Measurements from ENCODE around the gene EXOSC2. TPM values are rescaled to one million over a fixed set of nuclear protein-coding genes. Genes with fewer than 3 reads are reported as not detected.

Gene EXOSC2
- total and polyA plus RNA-seq, 2 of the 4 experiments (the other 2 are of a cell fraction), result 27.0 to 48.6 TPM

GRCh38 chr9:130664251-130665028, 29.1 kb upstream of the EXOSC2 start, which contains the start of gene PRDM12:
PRDM12 (plus strand) TSS chr9:130664594; CDS start chr9:130664654, 60 bp downstream.
- H4K5ac ChIP-seq (ENCODE audit: low read depth, low read length), result no peak within 1 kb of the TSS
- no peak within 1 kb of the TSS for H3K9ac ChIP-seq (ENCODE audit: low read depth, low read length)
- H2BK5ac ChIP-seq (ENCODE audit: low read depth, low read length, poor library complexity, severe bottlenecking), result no peak within 1 kb of the TSS
- no peak within 1 kb of the TSS for H3K23ac ChIP-seq (ENCODE audit: low read depth, low read length)
- no peaks in the 10 kb centered on the region for H3K36me3 ChIP-seq (ENCODE audit: control insufficient read depth, insufficient read depth, low read length)
- H3K9me1 ChIP-seq (ENCODE audit: insufficient read depth, low read length), result no peaks in the 10 kb centered on the region
- no peak within 1 kb of the TSS for H2BK120ac ChIP-seq (ENCODE audit: low read depth, low read length)
- peaks cover 6% of the 10 kb centered on the region; the same call in 1 of the 2 replicates for H4K20me1 ChIP-seq (ENCODE audit: insufficient read depth, low read length)
- no peak within 1 kb of the TSS for H3K4ac ChIP-seq (ENCODE audit: low read depth, low read length)
- no peak within 1 kb of the TSS for H4K91ac ChIP-seq (ENCODE audit: insufficient read depth, low read depth, low read length)
- no peaks in the 10 kb centered on the region; the same call in 1 of the 2 replicates for H3K4me1 ChIP-seq (ENCODE audit: control insufficient read depth, insufficient read depth, low read length)
- H3K9me3 ChIP-seq (ENCODE audit: control insufficient read depth, insufficient read depth, low read length), result no peaks in the 10 kb centered on the region
- H4K8ac ChIP-seq (ENCODE audit: low read depth in 2 of 2, low read length in 2 of 2), result no peak within 1 kb of the TSS
- no peak within 1 kb of the TSS for H2AK5ac ChIP-seq (ENCODE audit: low read depth, low read length)
- ChIA-PET POLR2A (ENCODE audit: unreplicated experiment) (no interaction called here), CTCF (no interaction called here)
- H3K14ac ChIP-seq (replicated peaks; ENCODE audit: low read depth, low read length), result no peak within 1 kb of the TSS
- BruUV-seq (replicated peaks), result no TSS peak
- DNase-seq (no peak), ATAC-seq (ENCODE audit: low read depth) (no peak)
- H2AFZ ChIP-seq (replicated peaks; ENCODE audit: low read length, poor library complexity), result peak within 1 kb of the TSS; percentile 61
- intact Hi-C loops (cut with micrococcal nuclease) (no loop called here), dilution Hi-C loops (cut with HindIII; ENCODE audit: low sequenced_read_pairs, unreplicated experiment) (no loop called here), in situ Hi-C loops (cut with MboI; ENCODE audit: low sequenced_read_pairs) (loop anchor here (25.0 kb wide), 1 partner anchor 552 kb away; no protein-coding TSS in a partner anchor)
- no peak within 1 kb of the TSS for H3K27ac ChIP-seq (ENCODE audit: insufficient read depth, low read length)
- 2% methylated on average over 28 of the region's 76 CpGs; no CpG with 5 or more reads in 1 of the 2 experiments for WGBS, 2 experiments (ENCODE audit: extremely low coverage in 2 of 2, insufficient read length in 1 of 2)
- no peak within 1 kb of the TSS for H3K18ac ChIP-seq (ENCODE audit: low read depth, low read length)
- no peak within 1 kb of the TSS for H2BK15ac ChIP-seq (ENCODE audit: low read depth, low read length)
- peaks cover 91% of the 10 kb centered on the region for H3K27me3 ChIP-seq (ENCODE audit: control insufficient read depth, insufficient read depth, low read length)
- no peak within 1 kb of the TSS for H3K4me3 ChIP-seq (ENCODE audit: insufficient read depth, low read depth, low read length)
- H3K56ac ChIP-seq (ENCODE audit: extremely low read depth, insufficient read depth, low read length), result no peak within 1 kb of the TSS
- TF ChIP-seq SMC3 (IDR thresholded peaks at IDR 0.05; ENCODE audit: low read depth, low read length) (no peak), USF2 (IDR thresholded peaks at IDR 0.05; ENCODE audit: low read depth, low read length) (no peak), RCOR1 (IDR thresholded peaks at IDR 0.05; ENCODE audit: insufficient replicate concordance, low read length) (no peak), CHD1 (IDR thresholded peaks at IDR 0.05; ENCODE audit: low read depth, low read length) (no peak), ELK1 (IDR thresholded peaks at IDR 0.05; ENCODE audit: borderline replicate concordance, low read depth, low read length) (no peak), CTCF (conservative IDR thresholded peaks at IDR 0.05; ENCODE audit: low read depth, low read length) (no peak), FOS (IDR thresholded peaks at IDR 0.05; ENCODE audit: low read depth, low read length) (no peak), CEBPB (IDR thresholded peaks at IDR 0.05; ENCODE audit: low read depth, low read length) (no peak), MXI1 (IDR thresholded peaks at IDR 0.05; ENCODE audit: borderline replicate concordance, low read depth, low read length) (no peak), BHLHE40 (IDR thresholded peaks at IDR 0.05; ENCODE audit: low read depth, low read length) (no peak), NFE2L2 (IDR thresholded peaks at IDR 0.05; ENCODE audit: low read depth, low read length) (no peak), POLR2A (IDR thresholded peaks at IDR 0.05; ENCODE audit: low read depth, low read length) (no peak), MAFK (IDR thresholded peaks at IDR 0.05; ENCODE audit: low read depth, low read length) (no peak), MAZ (IDR thresholded peaks at IDR 0.05; ENCODE audit: borderline replicate concordance, low read depth, low read length) (no peak), RFX5 (IDR thresholded peaks at IDR 0.05; ENCODE audit: low read depth, low read length) (no peak)
- no peaks in the 10 kb centered on the region for H3K79me1 ChIP-seq (ENCODE audit: low read depth in 1 of 2, low read length in 2 of 2)
- H2BK20ac ChIP-seq (ENCODE audit: low read depth, low read length), result no peak within 1 kb of the TSS
- H2AK9ac ChIP-seq (replicated peaks; ENCODE audit: low read depth, low read length, poor library complexity), result peak within 1 kb of the TSS; percentile 65
- H3K4me2 ChIP-seq (ENCODE audit: low read depth, low read length), result no peak within 1 kb of the TSS
